Measurements from ENCODE around the gene ALDH1B1.

The ALDH1B1 gene

DNA sequence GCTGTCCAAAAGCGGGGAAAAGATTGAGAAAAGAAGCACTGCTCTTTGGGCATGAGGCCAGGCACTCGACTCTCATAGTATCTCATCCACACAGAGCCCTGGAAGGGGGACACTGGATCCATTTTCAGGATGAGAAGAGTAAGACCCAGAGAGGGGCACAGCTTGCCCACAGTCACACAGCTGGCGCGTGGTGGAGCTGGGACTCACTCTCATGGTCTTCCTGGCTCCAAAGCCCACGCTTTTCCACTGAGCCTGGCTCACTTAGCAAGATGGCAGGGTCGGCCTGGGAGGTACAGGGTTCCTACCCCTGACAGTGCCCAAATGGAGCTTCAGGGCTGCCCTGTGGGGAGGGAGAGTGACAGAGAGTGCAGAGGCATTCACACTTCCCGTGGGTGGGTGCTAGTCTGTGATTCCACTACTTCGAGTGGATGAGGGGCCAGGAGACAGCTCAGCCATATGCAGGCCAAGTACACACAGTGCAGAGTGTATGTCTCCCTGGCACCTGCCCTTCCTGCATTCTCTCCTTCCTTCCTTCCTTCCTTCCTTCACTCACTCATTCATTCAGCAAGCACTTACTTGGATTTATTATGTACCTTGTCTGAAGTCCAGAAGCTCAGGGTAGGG lies 50.1 kb downstream of the ALDH1B1 start:
- DNase-seq = no peak

DNA sequence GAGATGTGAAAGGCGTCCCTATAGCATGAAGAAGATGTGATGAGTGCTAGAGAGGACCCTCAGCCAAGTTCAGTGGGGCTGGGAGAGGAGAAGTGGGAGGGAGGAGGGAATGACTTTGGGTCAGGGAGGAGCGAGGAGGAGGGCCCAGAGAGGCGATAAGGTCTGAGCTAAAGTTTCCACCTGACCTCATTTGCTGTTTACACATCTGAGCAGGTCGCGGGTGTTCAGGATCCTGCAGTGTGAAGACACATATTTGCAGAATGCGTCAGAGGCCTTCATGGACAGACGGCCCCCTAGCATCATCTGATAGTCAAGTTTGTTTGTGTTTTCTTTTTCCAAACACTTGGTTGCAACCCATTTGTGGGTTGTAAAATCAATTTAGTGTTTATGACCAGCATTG lies 50.7 kb downstream of the ALDH1B1 start:
- no peak for DNase-seq

- no peak for DNase-seq
These were observed 51.1 kb downstream of the ALDH1B1 start for GRCh38 chr9:38443597-38443996.

- DNase-seq = no peak
These were observed 52.9 kb downstream of the ALDH1B1 start for GRCh38 chr9:38445154-38446043.

DNA sequence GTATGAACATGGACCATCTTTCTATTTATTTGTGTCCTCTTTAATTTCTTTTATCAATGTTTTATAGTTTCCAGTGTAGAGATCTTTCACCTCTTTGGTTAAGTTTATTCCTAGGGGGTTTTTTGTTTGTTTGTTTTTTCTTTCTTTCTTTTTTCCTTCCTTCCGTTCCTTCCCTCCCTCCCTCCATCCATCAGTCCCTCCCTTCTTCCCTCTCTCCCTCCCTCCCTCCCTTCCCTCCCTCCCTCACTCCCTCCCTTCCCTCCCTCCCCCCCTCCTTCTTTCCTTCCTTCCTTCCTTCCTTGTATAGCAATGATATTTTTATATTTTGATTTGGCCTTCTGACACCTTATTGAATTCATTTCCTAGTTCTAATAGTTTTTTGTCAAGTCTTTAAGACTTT lies 55.2 kb downstream of the ALDH1B1 start:
- DNase-seq = no peak

All from NCI-H748 treated with DMSO at 0.1 percent for 48 hours (cell line).